Measurements from ENCODE around the gene TULP4. TPM values are rescaled to one million over a fixed set of nuclear protein-coding genes. Genes with fewer than 3 reads are reported as not detected.

Gene TULP4
- total and polyA plus RNA-seq, 8 donors = 18.6 to 86.8 (median 21.7) TPM

DNA sequence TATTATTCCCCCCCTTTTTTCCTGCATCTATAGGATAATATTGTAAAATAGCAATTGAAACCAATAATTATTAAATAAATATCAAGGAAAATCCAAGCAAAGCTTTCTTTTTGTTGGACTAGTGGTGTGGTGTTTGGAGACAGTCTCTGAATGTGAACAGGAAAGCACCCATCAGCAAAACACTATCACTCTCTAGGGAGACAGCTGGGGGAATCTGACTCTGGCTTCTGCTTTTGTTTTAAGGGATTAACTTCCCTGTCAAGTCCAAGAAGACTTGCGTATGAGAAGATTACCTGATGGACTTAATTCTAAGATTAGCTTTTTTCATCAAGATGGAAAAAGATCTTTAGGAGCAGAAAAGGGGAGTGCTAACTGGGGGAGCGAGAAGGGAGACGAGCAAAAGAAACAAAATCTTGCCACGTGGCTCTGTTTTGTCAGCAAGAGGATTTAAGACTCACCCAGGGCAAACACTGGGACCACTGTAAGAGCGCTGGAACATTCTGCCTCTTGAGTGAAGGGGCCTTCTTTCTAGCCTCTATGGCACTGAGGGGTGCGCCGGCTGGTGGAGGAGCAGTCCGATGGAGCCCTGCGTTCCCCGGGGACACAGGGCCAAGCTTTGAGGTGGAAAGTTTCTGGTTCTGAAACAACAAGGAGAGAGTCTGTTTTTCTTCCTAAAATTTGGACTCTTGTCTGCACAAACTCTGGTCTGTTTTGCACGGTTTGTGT lies 570 bp downstream of the TULP4 start:
- ATAC-seq = no peak
- TF ChIP-seq, protein P1, sequence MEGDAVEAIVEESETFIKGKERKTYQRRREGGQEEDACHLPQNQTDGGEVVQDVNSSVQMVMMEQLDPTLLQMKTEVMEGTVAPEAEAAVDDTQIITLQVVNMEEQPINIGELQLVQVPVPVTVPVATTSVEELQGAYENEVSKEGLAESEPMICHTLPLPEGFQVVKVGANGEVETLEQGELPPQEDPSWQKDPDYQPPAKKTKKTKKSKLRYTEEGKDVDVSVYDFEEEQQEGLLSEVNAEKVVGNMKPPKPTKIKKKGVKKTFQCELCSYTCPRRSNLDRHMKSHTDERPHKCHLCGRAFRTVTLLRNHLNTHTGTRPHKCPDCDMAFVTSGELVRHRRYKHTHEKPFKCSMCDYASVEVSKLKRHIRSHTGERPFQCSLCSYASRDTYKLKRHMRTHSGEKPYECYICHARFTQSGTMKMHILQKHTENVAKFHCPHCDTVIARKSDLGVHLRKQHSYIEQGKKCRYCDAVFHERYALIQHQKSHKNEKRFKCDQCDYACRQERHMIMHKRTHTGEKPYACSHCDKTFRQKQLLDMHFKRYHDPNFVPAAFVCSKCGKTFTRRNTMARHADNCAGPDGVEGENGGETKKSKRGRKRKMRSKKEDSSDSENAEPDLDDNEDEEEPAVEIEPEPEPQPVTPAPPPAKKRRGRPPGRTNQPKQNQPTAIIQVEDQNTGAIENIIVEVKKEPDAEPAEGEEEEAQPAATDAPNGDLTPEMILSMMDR (IDR thresholded peaks at IDR 0.05) = no peak
- peaks cover 0 to 28% of the 10 kb centered on the region in 2 donors for H3K36me3 ChIP-seq
- no peak overlapping the region for H3K4me3 ChIP-seq
- peaks cover 0 to 7% of the 10 kb centered on the region in 2 donors for H3K9me3 ChIP-seq
- intact Hi-C loops (cut with DNase I) = no loop called here
- H3K27me3 ChIP-seq = no peaks in the 10 kb centered on the region
- peaks cover 0 to 6% of the 10 kb centered on the region in 2 donors for H3K4me1 ChIP-seq
- H3K27ac ChIP-seq = no peak overlapping the region
- no peak for DNase-seq

DNA sequence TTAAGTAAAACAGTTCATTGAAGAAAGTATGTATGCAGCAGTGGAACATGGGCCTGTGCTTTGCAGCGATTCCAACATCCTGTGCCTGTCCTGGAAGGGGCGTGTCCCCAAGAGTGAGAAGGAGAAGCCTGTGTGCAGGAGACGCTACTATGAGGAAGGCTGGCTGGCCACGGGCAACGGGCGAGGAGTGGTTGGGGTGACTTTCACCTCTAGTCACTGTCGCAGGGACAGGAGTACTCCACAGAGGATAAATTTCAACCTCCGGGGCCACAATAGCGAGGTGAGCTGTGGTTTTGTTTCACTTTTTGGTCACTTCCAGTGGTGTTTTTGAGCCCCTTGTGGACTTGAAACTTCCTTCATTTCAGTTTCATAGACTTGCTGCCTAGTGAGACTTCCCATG lies 1.7 kb downstream of the TULP4 start:
- peak; percentile 71 for ATAC-seq
- intact Hi-C loops (cut with DNase I) = no loop called here
- peak in 1 of 4 donors; percentile 76 for DNase-seq
- Histone ChIP-seq H3K27ac (no peak overlapping the region), H3K27me3 (no peaks in the 10 kb centered on the region), H3K9me3 (peaks cover 0 to 7% of the 10 kb centered on the region in 2 donors), H3K36me3 (peaks cover 0 to 28% of the 10 kb centered on the region in 2 donors), H3K4me1 (peaks cover 0 to 6% of the 10 kb centered on the region in 2 donors), H3K4me3 (peak overlapping the region in 1 of 2 donors; percentile 9)
- TF ChIP-seq, protein P1 (IDR thresholded peaks at IDR 0.05) = no peak

DNA sequence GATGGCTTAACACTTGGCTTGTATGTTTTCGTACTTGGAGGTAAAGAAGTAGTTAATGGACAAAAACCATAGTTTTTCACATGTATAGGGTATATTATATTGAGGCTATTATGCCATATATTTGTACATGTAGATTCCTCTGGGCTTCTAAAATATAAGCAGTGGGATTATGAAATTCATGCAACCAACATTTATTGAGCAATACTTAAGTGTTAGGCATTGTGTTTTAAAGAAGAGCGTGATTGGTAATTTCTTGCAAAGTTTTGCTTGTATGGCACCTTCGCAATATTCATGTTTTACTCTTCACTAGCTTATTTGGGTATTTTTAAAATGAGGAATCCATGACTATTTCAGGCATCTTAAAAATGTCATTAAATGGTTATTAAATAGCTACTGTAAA lies 2.5 kb downstream of the TULP4 start:
- peaks cover 0 to 28% of the 10 kb centered on the region in 2 donors for H3K36me3 ChIP-seq
- no peak overlapping the region for H3K4me3 ChIP-seq
- ATAC-seq = no peak
- no peak for DNase-seq
- H3K4me1 ChIP-seq = peaks cover 0 to 6% of the 10 kb centered on the region in 2 donors
- H3K9me3 ChIP-seq = peaks cover 0 to 7% of the 10 kb centered on the region in 2 donors
- TF ChIP-seq, protein P1 (IDR thresholded peaks at IDR 0.05) = no peak
- H3K27me3 ChIP-seq = no peaks in the 10 kb centered on the region
- H3K27ac ChIP-seq = no peak overlapping the region
- intact Hi-C loops (cut with DNase I) = no loop called here

DNA sequence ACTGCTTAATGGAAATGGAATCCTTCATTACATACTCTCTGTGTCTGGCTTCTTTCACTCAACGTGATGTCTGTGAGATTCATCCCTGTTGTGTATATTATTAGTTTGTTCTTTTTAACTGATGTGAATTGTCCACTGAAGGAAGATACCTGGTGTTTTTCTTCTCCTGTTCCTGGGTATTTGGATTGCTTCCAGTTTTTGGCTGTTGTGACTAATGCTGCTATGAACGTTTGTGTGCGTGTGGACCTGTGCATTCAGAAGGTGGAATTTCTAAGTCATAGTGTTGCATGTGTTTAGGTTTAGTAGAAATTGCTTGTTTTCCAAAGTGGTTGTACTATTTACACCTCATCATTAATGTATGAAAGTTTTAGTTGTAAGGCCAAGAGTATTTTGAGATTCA lies 3.8 kb downstream of the TULP4 start:
- ATAC-seq = no peak

DNA sequence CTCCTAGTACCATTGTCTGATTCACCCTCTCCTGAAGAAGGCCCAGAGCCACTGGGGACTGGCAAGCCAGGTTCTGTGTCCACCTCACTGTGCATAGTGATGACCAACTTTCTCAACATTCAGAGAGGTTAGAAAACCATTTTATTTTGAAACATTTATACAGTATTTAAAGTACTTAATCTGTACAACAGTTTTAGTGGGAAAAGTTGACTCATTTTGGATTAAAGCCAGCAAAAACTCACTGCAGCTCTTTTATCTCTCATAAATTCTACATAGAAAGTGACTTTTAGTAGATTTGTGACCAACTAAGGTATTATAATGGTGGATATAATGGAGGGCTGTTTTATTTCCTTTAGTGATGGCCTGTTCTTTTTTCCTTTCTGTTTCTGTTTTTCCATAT lies 9.7 kb downstream of the TULP4 start:
- Histone ChIP-seq H3K4me3 (no peak overlapping the region), H3K9me3 (peaks cover 0 to under 1% of the 10 kb centered on the region in 2 donors), H3K36me3 (no peaks in the 10 kb centered on the region), H3K27ac (no peak overlapping the region), H3K4me1 (peaks cover 13 to 18% of the 10 kb centered on the region in 2 donors), H3K27me3 (no peaks in the 10 kb centered on the region)
- DNase-seq (no peak), ATAC-seq (peak; percentile 51)
- intact Hi-C loops (cut with DNase I) = no loop called here
- TF ChIP-seq, protein P1 (IDR thresholded peaks at IDR 0.05) = no peak

More for the DNA sequence above, 3.8 kb downstream of the TULP4 start:
- intact Hi-C loops (cut with DNase I) = no loop called here
- Histone ChIP-seq H3K27ac (no peak overlapping the region), H3K4me3 (no peak overlapping the region), H3K27me3 (no peaks in the 10 kb centered on the region), H3K4me1 (peaks cover 0 to 6% of the 10 kb centered on the region in 2 donors), H3K9me3 (peaks cover 0 to 7% of the 10 kb centered on the region in 2 donors), H3K36me3 (peaks cover 0 to 28% of the 10 kb centered on the region in 2 donors)
- TF ChIP-seq, protein P1 (IDR thresholded peaks at IDR 0.05) = no peak
- no peak for DNase-seq
